Mesothelial cell of epicardium (in vitro differentiated cells): ENCODE results near the gene ABL2. TPM values are rescaled to one million over a fixed set of nuclear protein-coding genes. Genes with fewer than 3 reads are reported as not detected.
"Not testable (repeated sequence)": the region's sequence is repeated elsewhere in the genome, so short reads cannot be mapped to it uniquely, and the experiment has no call there.

Experiments
- DNase-seq, 2 experiments: peaks; one replicate each; pipeline ENCODE4 v3.0.0; 2021; ENCODE audit warnings: low spot score in 2 of 2; ENCODE audit not compliant: unreplicated experiment in 2 of 2
- H3K27ac Mint-ChIP-seq: 2 replicates; pipeline ENCODE4 v1.8.0; 2021; ENCODE audit warnings: mixed read lengths
- H3K27me3 Mint-ChIP-seq: 2 replicates; pipeline ENCODE4 v1.8.0; 2021; ENCODE audit warnings: low read depth, mixed read lengths
- H3K36me3 Mint-ChIP-seq: 2 replicates; pipeline ENCODE4 v1.8.0; 2021; ENCODE audit warnings: mixed read lengths
- H3K4me1 Mint-ChIP-seq: 2 replicates; pipeline ENCODE4 v1.8.0; 2021; ENCODE audit warnings: mixed read lengths
- H3K4me3 Mint-ChIP-seq: 2 replicates; pipeline ENCODE4 v1.8.0; 2021; ENCODE audit warnings: mild to moderate bottlenecking, moderate library complexity, mixed read lengths
- H3K9me3 Mint-ChIP-seq: 2 replicates; pipeline ENCODE4 v1.8.0; 2021; ENCODE audit warnings: mixed read lengths
- total RNA-seq: library from RNA; stranded (reverse); gene quantifications from 3 replicates; pipeline ENCODE4 v1.2.1, GENCODE V29; 2021
- TF ChIP-seq, protein P1 (sequence below): fragments of 200-600 bp; sonication (generic); IDR thresholded peaks from one replicate; pipeline ENCODE4 v1.5.0; 2021; ENCODE audit warnings: antibody characterized with exemption; ENCODE audit not compliant: unreplicated experiment

ABL2 gene
- total RNA-seq, 1 donor from 2014 or later = 23.7 TPM

- no peak for DNase-seq
- no peaks in the 10 kb centered on the region for H3K27me3 Mint-ChIP-seq
- H3K36me3 Mint-ChIP-seq = no peaks in the 10 kb centered on the region
- TF ChIP-seq, protein P1, sequence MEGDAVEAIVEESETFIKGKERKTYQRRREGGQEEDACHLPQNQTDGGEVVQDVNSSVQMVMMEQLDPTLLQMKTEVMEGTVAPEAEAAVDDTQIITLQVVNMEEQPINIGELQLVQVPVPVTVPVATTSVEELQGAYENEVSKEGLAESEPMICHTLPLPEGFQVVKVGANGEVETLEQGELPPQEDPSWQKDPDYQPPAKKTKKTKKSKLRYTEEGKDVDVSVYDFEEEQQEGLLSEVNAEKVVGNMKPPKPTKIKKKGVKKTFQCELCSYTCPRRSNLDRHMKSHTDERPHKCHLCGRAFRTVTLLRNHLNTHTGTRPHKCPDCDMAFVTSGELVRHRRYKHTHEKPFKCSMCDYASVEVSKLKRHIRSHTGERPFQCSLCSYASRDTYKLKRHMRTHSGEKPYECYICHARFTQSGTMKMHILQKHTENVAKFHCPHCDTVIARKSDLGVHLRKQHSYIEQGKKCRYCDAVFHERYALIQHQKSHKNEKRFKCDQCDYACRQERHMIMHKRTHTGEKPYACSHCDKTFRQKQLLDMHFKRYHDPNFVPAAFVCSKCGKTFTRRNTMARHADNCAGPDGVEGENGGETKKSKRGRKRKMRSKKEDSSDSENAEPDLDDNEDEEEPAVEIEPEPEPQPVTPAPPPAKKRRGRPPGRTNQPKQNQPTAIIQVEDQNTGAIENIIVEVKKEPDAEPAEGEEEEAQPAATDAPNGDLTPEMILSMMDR = no peak
- peaks cover 26% of the 10 kb centered on the region for H3K4me1 Mint-ChIP-seq
- H3K9me3 Mint-ChIP-seq = no peaks in the 10 kb centered on the region
- no peak overlapping the region for H3K4me3 Mint-ChIP-seq
- peak overlapping the region; percentile 49 for H3K27ac Mint-ChIP-seq
Observed at GRCh38 chr1:179206812-179207211, 22.7 kb downstream of the ABL2 start.

GRCh38 chr1:179205284-179205683 is 24.2 kb downstream of the ABL2 start:
- no peaks in the 10 kb centered on the region for H3K27me3 Mint-ChIP-seq
- TF ChIP-seq, protein P1 = no peak
- no peaks in the 10 kb centered on the region for H3K36me3 Mint-ChIP-seq
- no peak overlapping the region for H3K4me3 Mint-ChIP-seq
- H3K27ac Mint-ChIP-seq = no peak overlapping the region
- no peak for DNase-seq
- peaks cover 26% of the 10 kb centered on the region for H3K4me1 Mint-ChIP-seq
- H3K9me3 Mint-ChIP-seq = no peaks in the 10 kb centered on the region

- H3K27me3 Mint-ChIP-seq = no peaks in the 10 kb centered on the region
- TF ChIP-seq, protein P1 = no peak
- DNase-seq = no peak
- no peak overlapping the region for H3K27ac Mint-ChIP-seq
- H3K9me3 Mint-ChIP-seq = no peaks in the 10 kb centered on the region
- H3K4me3 Mint-ChIP-seq = no peak overlapping the region
- no peaks in the 10 kb centered on the region for H3K36me3 Mint-ChIP-seq
- H3K4me1 Mint-ChIP-seq = peaks cover 13% of the 10 kb centered on the region
Observed at GRCh38 chr1:179202161-179202560, 27.3 kb downstream of the ABL2 start.

GRCh38 chr1:179200586-179200985 is 28.9 kb downstream of the ABL2 start:
- TF ChIP-seq, protein P1 = no peak
- H3K4me1 Mint-ChIP-seq = peaks cover 13% of the 10 kb centered on the region
- no peak overlapping the region for H3K27ac Mint-ChIP-seq
- no peaks in the 10 kb centered on the region for H3K27me3 Mint-ChIP-seq
- no peaks in the 10 kb centered on the region for H3K36me3 Mint-ChIP-seq
- H3K9me3 Mint-ChIP-seq = no peaks in the 10 kb centered on the region
- no peak overlapping the region for H3K4me3 Mint-ChIP-seq
- DNase-seq = no peak

GRCh38 chr1:179197690-179198297 is 31.7 kb downstream of the ABL2 start:
- TF ChIP-seq, protein P1 = no peak
- H3K27me3 Mint-ChIP-seq = no peaks in the 10 kb centered on the region
- H3K9me3 Mint-ChIP-seq = no peaks in the 10 kb centered on the region
- DNase-seq = no peak
- H3K36me3 Mint-ChIP-seq = no peaks in the 10 kb centered on the region
- peaks cover 13% of the 10 kb centered on the region for H3K4me1 Mint-ChIP-seq
- no peak overlapping the region for H3K27ac Mint-ChIP-seq
- H3K4me3 Mint-ChIP-seq = no peak overlapping the region

GRCh38 chr1:179195857-179196256 is 33.6 kb downstream of the ABL2 start:
- H3K36me3 Mint-ChIP-seq, H3K27ac Mint-ChIP-seq, H3K9me3 Mint-ChIP-seq, DNase-seq, H3K27me3 Mint-ChIP-seq, H3K4me3 Mint-ChIP-seq: not testable (repeated sequence)
- peaks cover 11% of the 10 kb centered on the region for H3K4me1 Mint-ChIP-seq
